SK-N-SH treated with all-trans-retinoic acid at 6 μM for 48 hours (cell line): ENCODE results near the gene NEK3.
A peak's percentile ranks its signal among the peaks of the same experiment; 100 is the strongest.
"Not testable (repeated sequence)": the region's sequence is repeated elsewhere in the genome, so short reads cannot be mapped to it uniquely, and the experiment has no call there.

ENCODE experiments used
- ATAC-seq: fragments of 200-7000 bp; cut with Tn5 transposase; 3 replicates; pipeline ENCODE4 v1.9.1; 2020; ENCODE audit warnings: mild to moderate bottlenecking, moderate library complexity
- ARNTL ChIP-seq: fragments of 450-650 bp; formaldehyde crosslinking; IDR thresholded peaks from 2 replicates; pipeline ENCODE4 v1.5.0; 2020; ENCODE audit warnings: low read depth, mild to moderate bottlenecking, moderate library complexity, borderline replicate concordance
- BACH2 ChIP-seq: fragments of 250-450 bp; sonication (Bioruptor Pico); IDR thresholded peaks from 2 replicates; pipeline ENCODE4 v1.9.0; 2021; ENCODE audit warnings: mild to moderate bottlenecking, borderline replicate concordance
- CREB5 ChIP-seq: fragments of 250-450 bp; sonication (Bioruptor Pico); IDR thresholded peaks from 2 replicates; pipeline ENCODE4 v1.5.1; 2020; ENCODE audit warnings: low read depth, mild to moderate bottlenecking, moderate library complexity
- CSDC2 ChIP-seq: fragments of 250-450 bp; sonication (Bioruptor Pico); IDR thresholded peaks from 2 replicates; pipeline ENCODE4 v1.5.0; 2020; ENCODE audit warnings: mild to moderate bottlenecking, moderate library complexity
- CSRNP3 ChIP-seq: fragments of 250-450 bp; sonication (Bioruptor Pico); IDR thresholded peaks from 2 replicates; pipeline ENCODE4 v1.5.1; 2021; ENCODE audit warnings: mild to moderate bottlenecking, moderate library complexity
- ESRRG ChIP-seq: fragments of 250-450 bp; sonication (Bioruptor Pico); IDR thresholded peaks from 2 replicates; pipeline ENCODE4 v1.6.1; 2021; ENCODE audit warnings: mild to moderate bottlenecking
- GLIS3 ChIP-seq: fragments of 250-450 bp; sonication (Bioruptor Pico); IDR thresholded peaks from 2 replicates; pipeline ENCODE4 v1.5.0; 2020; ENCODE audit warnings: mild to moderate bottlenecking, moderate library complexity
- ISL1 ChIP-seq: fragments of 250-450 bp; sonication (Bioruptor Pico); IDR thresholded peaks from 2 replicates; pipeline ENCODE4 v2.1.2; 2022; ENCODE audit warnings: mild to moderate bottlenecking, moderate library complexity
- OSR1 ChIP-seq: fragments of 250-450 bp; sonication (Bioruptor Pico); IDR thresholded peaks from 2 replicates; pipeline ENCODE4 v1.8.0; 2022; ENCODE audit warnings: moderate library complexity, mild to moderate bottlenecking, inconsistent platforms
- PATZ1 ChIP-seq: fragments of 250-450 bp; sonication (Bioruptor Pico); IDR thresholded peaks from 2 replicates; pipeline ENCODE4 v1.8.0; 2020; ENCODE audit warnings: mild to moderate bottlenecking, moderate library complexity, borderline replicate concordance
- POU6F1 ChIP-seq: fragments of 250-450 bp; sonication (Bioruptor Pico); IDR thresholded peaks from 2 replicates; pipeline ENCODE4 v1.8.0; 2021; ENCODE audit warnings: low read depth, mild to moderate bottlenecking, moderate library complexity, borderline replicate concordance
- PPARA ChIP-seq: fragments of 250-450 bp; sonication (Bioruptor Pico); IDR thresholded peaks from 2 replicates; pipeline ENCODE4 v1.5.0; 2020; ENCODE audit warnings: mild to moderate bottlenecking, borderline replicate concordance
- RARB ChIP-seq: fragments of 250-450 bp; sonication (Bioruptor Pico); IDR thresholded peaks from 2 replicates; pipeline ENCODE4 v1.8.0; 2021; ENCODE audit warnings: mild to moderate bottlenecking, moderate library complexity
- SNAI2 ChIP-seq: fragments of 250-450 bp; sonication (Bioruptor Pico); IDR thresholded peaks from 2 replicates; pipeline ENCODE4 v1.5.0; 2020; ENCODE audit warnings: mild to moderate bottlenecking, moderate library complexity
- TCF4 ChIP-seq: fragments of 250-450 bp; sonication (Bioruptor Pico); IDR thresholded peaks from 2 replicates; pipeline ENCODE4 v1.8.0; 2021; ENCODE audit warnings: mild to moderate bottlenecking, moderate library complexity, borderline replicate concordance
- TOX ChIP-seq: fragments of 250-450 bp; sonication (Bioruptor Pico); IDR thresholded peaks from 2 replicates; pipeline ENCODE4 v1.8.0; 2021; ENCODE audit warnings: mild to moderate bottlenecking, moderate library complexity, borderline replicate concordance
- TSHZ2 ChIP-seq: fragments of 250-450 bp; sonication (Bioruptor Pico); IDR thresholded peaks from 2 replicates; pipeline ENCODE4 v1.5.0; 2020; ENCODE audit warnings: mild to moderate bottlenecking, moderate library complexity
- ZC3H10 ChIP-seq: fragments of 250-450 bp; sonication (Bioruptor Pico); IDR thresholded peaks from 2 replicates; pipeline ENCODE4 v1.5.1; 2021; ENCODE audit warnings: mild to moderate bottlenecking, moderate library complexity
- ZFP3 ChIP-seq: fragments of 250-450 bp; sonication (Bioruptor Pico); IDR thresholded peaks from 2 replicates; pipeline ENCODE4 v1.5.0; 2020; ENCODE audit warnings: mild to moderate bottlenecking, moderate library complexity
- ZFP30 ChIP-seq: fragments of 450-650 bp; formaldehyde crosslinking; IDR thresholded peaks from 2 replicates; pipeline ENCODE4 v1.5.0; 2022; ENCODE audit warnings: mild to moderate bottlenecking, moderate library complexity
- ZNF70 ChIP-seq: fragments of 450-650 bp; formaldehyde crosslinking; IDR thresholded peaks from 2 replicates; pipeline ENCODE4 v1.5.0; 2020; ENCODE audit warnings: mild to moderate bottlenecking, moderate library complexity

Gene NEK3

GRCh38 chr13:52165411-52165810 is 6.0 kb upstream of the NEK3 start:
- TF ChIP-seq ARNTL (CRISPR knock-in tag) (no peak), RARB (CRISPR knock-in tag) (no peak), GLIS3 (CRISPR knock-in tag) (no peak), TCF4 (no peak), PPARA (no peak), ZC3H10 (CRISPR knock-in tag) (no peak), ZFP30 (CRISPR knock-in tag) (no peak), CREB5 (no peak), OSR1 (CRISPR knock-in tag) (no peak)
- ATAC-seq: no peak

- no peak for ATAC-seq
- TF ChIP-seq ARNTL (CRISPR knock-in tag): no peak
- TF ChIP-seq SNAI2 (CRISPR knock-in tag): no peak
- no peak for TF ChIP-seq BACH2 (CRISPR knock-in tag)
- TF ChIP-seq POU6F1 (CRISPR knock-in tag): no peak
- no peak for TF ChIP-seq TSHZ2 (CRISPR knock-in tag)
- no peak for TF ChIP-seq ZFP30 (CRISPR knock-in tag)
Measured at GRCh38 chr13:52164989-52165388, 5.6 kb upstream of the NEK3 start.

GRCh38 chr13:52163878-52164277 is 4.5 kb upstream of the NEK3 start:
- not testable (repeated sequence) for ATAC-seq

- no peak for TF ChIP-seq PPARA
- no peak for TF ChIP-seq SNAI2 (CRISPR knock-in tag)
- no peak for TF ChIP-seq BACH2 (CRISPR knock-in tag)
- no peak for TF ChIP-seq ZNF70 (CRISPR knock-in tag)
- no peak for TF ChIP-seq RARB (CRISPR knock-in tag)
- no peak for TF ChIP-seq GLIS3 (CRISPR knock-in tag)
- no peak for TF ChIP-seq PATZ1 (CRISPR knock-in tag)
- TF ChIP-seq ZFP3 (CRISPR knock-in tag): no peak
- no peak for TF ChIP-seq TCF4
- TF ChIP-seq CSRNP3 (CRISPR knock-in tag): no peak
- TF ChIP-seq TSHZ2 (CRISPR knock-in tag): no peak
- TF ChIP-seq ESRRG (CRISPR knock-in tag): no peak
- TF ChIP-seq TOX (CRISPR knock-in tag): no peak
- no peak for TF ChIP-seq ZC3H10 (CRISPR knock-in tag)
- TF ChIP-seq CSDC2 (CRISPR knock-in tag): no peak
- no peak for TF ChIP-seq ISL1 (CRISPR knock-in tag)
- TF ChIP-seq OSR1 (CRISPR knock-in tag): no peak
- ATAC-seq: peak; percentile 10; the same call in 2 of the 3 replicates
Measured at GRCh38 chr13:52162279-52163101, 3.1 kb upstream of the NEK3 start.
